Duodenal mucosa (tissue), 2 donors: Measurements from ENCODE around the gene THSD7A.
A peak's percentile ranks its signal among the peaks of the same experiment; 100 is the strongest.

ENCODE experiments used
- H3K27ac ChIP-seq: one replicate; pipeline ENCODE4 v1.7.0; 2013; ENCODE audit warnings: low read depth, low read length
- H3K27me3 ChIP-seq, 2 donors: one replicate each; pipeline ENCODE4 v1.7.0; 2013; ENCODE audit warnings: low read length in 2 of 2, control low read depth in 1 of 2; ENCODE audit not compliant: insufficient read depth in 2 of 2, control insufficient read depth in 1 of 2
- H3K36me3 ChIP-seq, 2 donors: one replicate each; pipeline ENCODE4 v1.7.0; 2013; ENCODE audit warnings: low read length in 2 of 2, control low read depth in 1 of 2; ENCODE audit not compliant: insufficient read depth in 2 of 2, control insufficient read depth in 1 of 2
- H3K4me1 ChIP-seq, 2 donors: one replicate each; pipeline ENCODE4 v1.7.0; 2013; ENCODE audit warnings: low read length in 2 of 2, control low read depth in 1 of 2; ENCODE audit not compliant: insufficient read depth in 2 of 2, control insufficient read depth in 1 of 2
- H3K4me3 ChIP-seq, 2 donors: one replicate each; pipeline ENCODE4 v1.7.0; 2013; ENCODE audit warnings: low read length in 2 of 2, low read depth in 1 of 2
- H3K9ac ChIP-seq, 2 donors: one replicate each; pipeline ENCODE4 v1.7.0; 2013; ENCODE audit warnings: low read length in 2 of 2, low read depth in 1 of 2
- H3K9me3 ChIP-seq, 2 donors: one replicate each; pipeline ENCODE4 v1.7.0; 2013; ENCODE audit warnings: low read length in 2 of 2, control low read depth in 1 of 2; ENCODE audit not compliant: control insufficient read depth in 1 of 2

Gene THSD7A, protein sequence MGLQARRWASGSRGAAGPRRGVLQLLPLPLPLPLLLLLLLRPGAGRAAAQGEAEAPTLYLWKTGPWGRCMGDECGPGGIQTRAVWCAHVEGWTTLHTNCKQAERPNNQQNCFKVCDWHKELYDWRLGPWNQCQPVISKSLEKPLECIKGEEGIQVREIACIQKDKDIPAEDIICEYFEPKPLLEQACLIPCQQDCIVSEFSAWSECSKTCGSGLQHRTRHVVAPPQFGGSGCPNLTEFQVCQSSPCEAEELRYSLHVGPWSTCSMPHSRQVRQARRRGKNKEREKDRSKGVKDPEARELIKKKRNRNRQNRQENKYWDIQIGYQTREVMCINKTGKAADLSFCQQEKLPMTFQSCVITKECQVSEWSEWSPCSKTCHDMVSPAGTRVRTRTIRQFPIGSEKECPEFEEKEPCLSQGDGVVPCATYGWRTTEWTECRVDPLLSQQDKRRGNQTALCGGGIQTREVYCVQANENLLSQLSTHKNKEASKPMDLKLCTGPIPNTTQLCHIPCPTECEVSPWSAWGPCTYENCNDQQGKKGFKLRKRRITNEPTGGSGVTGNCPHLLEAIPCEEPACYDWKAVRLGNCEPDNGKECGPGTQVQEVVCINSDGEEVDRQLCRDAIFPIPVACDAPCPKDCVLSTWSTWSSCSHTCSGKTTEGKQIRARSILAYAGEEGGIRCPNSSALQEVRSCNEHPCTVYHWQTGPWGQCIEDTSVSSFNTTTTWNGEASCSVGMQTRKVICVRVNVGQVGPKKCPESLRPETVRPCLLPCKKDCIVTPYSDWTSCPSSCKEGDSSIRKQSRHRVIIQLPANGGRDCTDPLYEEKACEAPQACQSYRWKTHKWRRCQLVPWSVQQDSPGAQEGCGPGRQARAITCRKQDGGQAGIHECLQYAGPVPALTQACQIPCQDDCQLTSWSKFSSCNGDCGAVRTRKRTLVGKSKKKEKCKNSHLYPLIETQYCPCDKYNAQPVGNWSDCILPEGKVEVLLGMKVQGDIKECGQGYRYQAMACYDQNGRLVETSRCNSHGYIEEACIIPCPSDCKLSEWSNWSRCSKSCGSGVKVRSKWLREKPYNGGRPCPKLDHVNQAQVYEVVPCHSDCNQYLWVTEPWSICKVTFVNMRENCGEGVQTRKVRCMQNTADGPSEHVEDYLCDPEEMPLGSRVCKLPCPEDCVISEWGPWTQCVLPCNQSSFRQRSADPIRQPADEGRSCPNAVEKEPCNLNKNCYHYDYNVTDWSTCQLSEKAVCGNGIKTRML (N-terminal part only)

DNA sequence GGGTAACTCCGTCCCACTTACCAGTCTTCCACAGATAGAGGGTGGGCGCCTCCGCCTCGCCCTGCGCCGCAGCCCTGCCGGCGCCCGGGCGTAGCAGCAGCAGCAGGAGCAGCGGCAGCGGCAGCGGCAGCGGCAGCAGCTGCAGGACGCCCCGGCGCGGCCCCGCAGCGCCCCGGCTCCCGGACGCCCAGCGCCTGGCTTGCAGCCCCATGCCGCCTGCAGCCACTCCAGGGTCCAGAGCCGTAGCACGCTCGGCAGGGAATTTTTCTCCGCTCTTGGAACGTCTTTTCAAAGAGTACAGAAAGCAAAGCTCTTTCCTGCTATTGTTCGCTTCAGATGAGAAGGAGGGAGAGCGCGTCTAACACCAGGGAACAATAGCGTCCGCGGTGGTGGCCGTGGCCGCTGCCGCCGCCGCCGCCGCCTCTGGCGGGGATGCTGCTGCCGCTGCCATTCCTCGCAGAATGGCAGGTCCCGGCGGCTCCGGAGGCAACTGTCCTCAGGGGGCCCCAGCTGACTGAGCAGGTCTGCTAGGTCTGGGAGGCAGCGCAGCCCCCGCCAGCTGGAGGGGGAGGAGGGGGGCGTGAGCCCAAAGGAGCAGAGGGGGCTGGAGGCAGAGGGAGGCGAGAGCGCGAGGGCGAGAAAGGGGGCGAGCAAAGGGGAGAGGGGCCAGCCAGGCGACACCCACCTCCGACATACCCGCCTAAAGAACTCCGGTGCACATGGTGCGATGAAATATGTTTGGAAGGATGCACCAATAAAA is at the start of gene THSD7A:
THSD7A (minus strand) TSS at position 463 of the 760 bp plus-strand sequence; CDS start at position 211, 252 bp downstream.
- Histone ChIP-seq H3K9ac (peak within 1 kb of the TSS; percentile 14 to 27), H3K36me3 (no peaks in the 10 kb centered on the region), H3K4me1 (peaks cover 0 to 4% of the 10 kb centered on the region in 2 donors), H3K27me3 (peaks cover 0 to 5% of the 10 kb centered on the region in 2 donors), H3K27ac (no peak within 1 kb of the TSS), H3K9me3 (no peaks in the 10 kb centered on the region), H3K4me3 (peak within 1 kb of the TSS; percentile 67 to 69)

DNA sequence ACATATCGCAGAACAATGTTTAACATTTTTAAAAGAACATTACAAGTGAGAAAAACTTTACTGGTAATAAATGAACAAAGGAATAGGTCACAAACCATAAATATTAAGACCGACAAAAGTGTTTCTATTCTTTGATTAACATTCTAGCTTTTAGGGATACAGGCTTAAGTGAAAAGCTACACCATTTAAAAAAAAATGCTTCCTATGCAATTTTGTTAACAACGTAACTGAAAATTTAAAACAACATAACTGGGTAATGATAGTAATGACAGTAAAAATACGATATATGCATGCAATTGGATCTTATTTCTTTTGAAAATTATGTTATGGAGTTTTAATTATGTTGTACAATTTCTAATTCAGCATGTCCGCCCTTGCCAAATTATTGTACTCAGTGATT is 49.7 kb upstream of the THSD7A start:
- H3K4me3 ChIP-seq: no peak overlapping the region
- H3K36me3 ChIP-seq: no peaks in the 10 kb centered on the region
- H3K9ac ChIP-seq: no peak overlapping the region
- H3K27me3 ChIP-seq: no peaks in the 10 kb centered on the region
- no peak overlapping the region for H3K27ac ChIP-seq
- H3K4me1 ChIP-seq: no peaks in the 10 kb centered on the region
- no peaks in the 10 kb centered on the region for H3K9me3 ChIP-seq

DNA sequence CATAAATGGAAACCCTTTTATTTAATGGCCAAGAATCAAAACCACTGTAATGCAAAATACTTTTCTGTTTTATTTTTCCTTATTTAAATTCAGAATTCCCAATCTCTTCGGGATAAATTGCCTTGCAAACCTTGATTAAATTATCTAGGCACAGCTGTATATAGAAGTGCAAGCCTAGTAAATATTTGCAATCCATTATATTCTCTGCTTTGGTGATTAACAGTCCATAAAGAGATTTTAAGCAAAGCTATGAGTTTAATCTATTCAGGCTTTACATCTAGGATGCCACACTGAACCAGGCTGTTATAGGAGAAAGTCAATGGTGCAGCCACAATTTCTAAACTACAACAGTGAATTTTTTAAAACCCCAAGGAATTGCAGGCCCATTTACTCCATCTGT is 43.6 kb upstream of the THSD7A start:
- Histone ChIP-seq H3K4me1 (no peaks in the 10 kb centered on the region), H3K9me3 (no peaks in the 10 kb centered on the region), H3K27me3 (no peaks in the 10 kb centered on the region), H3K9ac (no peak overlapping the region), H3K36me3 (no peaks in the 10 kb centered on the region), H3K4me3 (no peak overlapping the region), H3K27ac (no peak overlapping the region)

DNA sequence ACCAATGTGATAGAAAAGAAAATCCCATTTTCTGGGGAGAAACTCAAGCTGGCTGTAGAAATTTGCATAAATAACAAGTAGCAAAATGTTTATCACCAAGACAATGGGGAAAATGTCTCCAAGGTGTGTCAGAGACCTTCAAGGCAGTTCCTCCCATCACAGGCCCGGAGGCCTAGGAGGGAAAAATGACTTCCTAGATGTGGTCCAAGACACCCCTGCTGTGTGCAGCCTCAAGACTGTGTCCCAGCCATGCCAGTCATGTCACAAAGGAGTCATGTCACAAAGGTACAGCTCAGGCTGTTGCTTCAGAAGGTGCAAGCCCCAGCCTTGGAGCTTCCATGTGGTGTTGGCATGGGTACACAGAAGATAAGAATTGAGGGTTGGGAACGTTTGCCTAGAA is 33.7 kb upstream of the THSD7A start:
- H3K9ac ChIP-seq: no peak overlapping the region
- H3K4me1 ChIP-seq: no peaks in the 10 kb centered on the region
- H3K36me3 ChIP-seq: no peaks in the 10 kb centered on the region
- no peak overlapping the region for H3K4me3 ChIP-seq
- no peaks in the 10 kb centered on the region for H3K27me3 ChIP-seq
- H3K27ac ChIP-seq: no peak overlapping the region
- H3K9me3 ChIP-seq: peaks cover 0 to 8% of the 10 kb centered on the region in 2 donors

DNA sequence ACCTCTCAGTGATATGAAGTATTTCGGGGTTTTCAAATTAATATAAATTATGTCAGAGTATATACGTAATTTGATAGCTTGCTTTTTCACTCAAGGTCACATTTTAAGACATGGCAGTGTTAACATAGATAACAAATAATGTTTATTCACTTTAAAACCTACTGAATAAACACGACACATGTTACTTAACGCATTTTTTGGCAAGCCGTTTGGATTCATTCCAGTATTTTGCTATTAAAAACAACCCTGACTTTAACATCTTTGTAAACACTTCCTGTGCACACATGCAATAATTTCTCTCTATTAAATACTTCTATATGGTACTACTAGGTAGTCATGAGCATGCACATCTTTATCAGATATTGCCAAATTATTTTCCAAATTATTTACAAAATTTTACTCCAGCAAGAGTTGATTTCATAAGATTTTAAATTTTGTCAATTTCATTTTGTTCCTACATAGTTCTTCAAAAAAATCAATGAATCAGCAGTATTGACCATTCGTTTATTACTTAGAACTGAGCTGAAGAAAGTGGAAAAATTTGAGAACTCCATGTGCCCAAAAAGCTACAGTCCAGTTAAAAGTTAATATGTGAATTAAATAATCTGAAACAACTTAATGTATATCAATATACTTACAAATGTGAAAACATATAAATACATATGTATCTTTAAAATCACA is 26.8 kb upstream of the THSD7A start:
- Histone ChIP-seq H3K36me3 (no peaks in the 10 kb centered on the region), H3K9me3 (no peaks in the 10 kb centered on the region), H3K9ac (no peak overlapping the region), H3K4me3 (no peak overlapping the region), H3K4me1 (no peaks in the 10 kb centered on the region), H3K27me3 (no peaks in the 10 kb centered on the region), H3K27ac (no peak overlapping the region)

DNA sequence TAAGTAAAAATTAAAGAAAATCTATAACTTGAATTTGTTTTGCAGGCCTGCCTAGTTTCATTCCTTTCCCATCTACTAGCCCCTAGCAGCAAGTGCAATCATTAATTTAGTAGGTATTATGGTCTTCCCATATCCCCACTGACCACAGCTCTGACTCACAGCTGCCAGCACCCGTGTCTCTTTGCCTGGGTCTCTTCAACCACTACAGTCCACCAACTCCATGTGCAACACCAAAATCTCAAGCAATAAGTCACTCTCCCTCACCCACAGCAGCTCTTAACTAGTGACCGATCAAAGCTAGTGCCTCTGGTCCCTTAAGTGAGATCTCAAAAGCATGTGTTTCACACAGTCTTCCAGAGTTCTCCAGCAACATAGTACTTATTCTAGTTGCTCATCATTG is 26.0 kb upstream of the THSD7A start:
- no peaks in the 10 kb centered on the region for H3K27me3 ChIP-seq
- no peaks in the 10 kb centered on the region for H3K9me3 ChIP-seq
- no peaks in the 10 kb centered on the region for H3K4me1 ChIP-seq
- H3K27ac ChIP-seq: no peak overlapping the region
- H3K4me3 ChIP-seq: no peak overlapping the region
- no peak overlapping the region for H3K9ac ChIP-seq
- no peaks in the 10 kb centered on the region for H3K36me3 ChIP-seq

DNA sequence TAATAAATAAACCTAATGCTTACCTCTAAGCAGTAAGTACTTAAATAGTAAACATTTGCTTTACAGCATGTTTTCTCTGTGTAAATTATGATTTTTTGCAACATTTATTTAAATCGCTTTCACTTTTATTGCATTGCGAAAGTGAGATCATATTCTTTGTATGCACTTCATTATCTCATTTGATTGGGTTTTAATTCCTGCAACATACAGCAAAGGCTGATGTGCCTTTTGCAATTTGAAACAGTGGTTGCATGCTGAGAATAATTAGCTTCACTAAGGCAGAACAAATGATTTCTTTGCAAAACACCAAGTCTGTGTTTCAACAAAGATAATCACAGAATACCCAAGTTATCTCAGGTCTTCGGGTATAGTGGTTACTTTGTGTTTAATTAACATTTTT is 16.3 kb upstream of the THSD7A start:
- H3K4me3 ChIP-seq: no peak overlapping the region

DNA sequence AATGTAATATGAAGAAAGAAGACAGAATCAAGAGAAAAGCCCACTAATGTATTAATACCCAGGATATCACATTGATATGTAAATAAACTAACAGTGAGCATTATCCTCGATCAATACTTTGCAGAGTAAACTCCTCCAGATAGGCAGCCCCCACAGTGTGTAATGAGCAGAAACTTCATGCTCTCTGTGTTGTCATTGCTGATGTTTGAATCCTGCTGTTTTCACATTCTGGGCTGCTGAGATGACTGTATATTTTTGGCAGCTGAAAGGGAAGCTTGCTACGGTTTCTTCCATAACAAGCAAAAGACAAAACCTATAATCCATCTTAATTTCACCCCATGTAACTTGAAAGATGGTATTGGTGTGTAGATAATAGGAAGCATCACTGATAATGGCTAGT is 15.3 kb upstream of the THSD7A start:
- no peaks in the 10 kb centered on the region for H3K36me3 ChIP-seq
- H3K4me3 ChIP-seq: no peak overlapping the region
- H3K9me3 ChIP-seq: no peaks in the 10 kb centered on the region
- H3K9ac ChIP-seq: no peak overlapping the region
- H3K4me1 ChIP-seq: no peaks in the 10 kb centered on the region
- no peaks in the 10 kb centered on the region for H3K27me3 ChIP-seq
- no peak overlapping the region for H3K27ac ChIP-seq

More for the DNA sequence above, 16.3 kb upstream of the THSD7A start:
- no peak overlapping the region for H3K27ac ChIP-seq
- H3K9ac ChIP-seq: no peak overlapping the region
- no peaks in the 10 kb centered on the region for H3K9me3 ChIP-seq
- H3K4me1 ChIP-seq: no peaks in the 10 kb centered on the region
- no peaks in the 10 kb centered on the region for H3K36me3 ChIP-seq
- no peaks in the 10 kb centered on the region for H3K27me3 ChIP-seq

DNA sequence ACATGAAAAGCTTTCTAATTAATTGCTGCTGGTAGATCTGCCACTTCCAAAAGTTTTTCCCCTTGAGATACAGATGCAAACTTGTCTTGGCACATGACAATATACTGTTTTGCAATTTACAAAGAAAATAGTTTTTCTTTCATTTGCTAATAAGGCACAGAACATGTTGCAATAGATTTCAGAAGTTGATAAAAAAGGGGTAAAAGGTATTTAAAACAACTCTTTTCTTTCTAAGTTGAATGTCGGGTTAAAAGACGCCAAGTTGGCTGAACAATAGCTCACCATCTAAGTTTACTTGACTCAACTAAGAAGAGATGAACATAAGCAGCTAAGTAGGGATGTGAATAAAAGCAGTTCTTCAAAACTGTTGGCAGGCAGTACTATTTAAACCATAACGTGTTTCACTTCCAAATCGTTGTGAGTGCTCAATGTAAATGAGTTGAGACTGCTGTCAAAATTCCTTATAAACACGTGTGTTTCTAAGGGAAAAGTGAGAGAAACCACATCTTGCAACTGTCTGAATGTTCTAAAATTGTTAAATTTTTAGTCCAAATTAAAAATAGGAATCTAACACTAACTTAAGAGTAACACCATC is 14.5 kb upstream of the THSD7A start:
- Histone ChIP-seq H3K4me1 (no peaks in the 10 kb centered on the region), H3K36me3 (no peaks in the 10 kb centered on the region), H3K27ac (no peak overlapping the region), H3K4me3 (no peak overlapping the region), H3K27me3 (no peaks in the 10 kb centered on the region), H3K9ac (no peak overlapping the region), H3K9me3 (no peaks in the 10 kb centered on the region)
